Medulla oblongata (tissue), 1 donor: ENCODE results near the gene ADRA1B.

Source experiments
- DNase-seq: peaks from one replicate; pipeline ENCODE4 v3.0.0-alpha.2; 2015; ENCODE audit errors: extremely low spot score

The ADRA1B gene

DNA sequence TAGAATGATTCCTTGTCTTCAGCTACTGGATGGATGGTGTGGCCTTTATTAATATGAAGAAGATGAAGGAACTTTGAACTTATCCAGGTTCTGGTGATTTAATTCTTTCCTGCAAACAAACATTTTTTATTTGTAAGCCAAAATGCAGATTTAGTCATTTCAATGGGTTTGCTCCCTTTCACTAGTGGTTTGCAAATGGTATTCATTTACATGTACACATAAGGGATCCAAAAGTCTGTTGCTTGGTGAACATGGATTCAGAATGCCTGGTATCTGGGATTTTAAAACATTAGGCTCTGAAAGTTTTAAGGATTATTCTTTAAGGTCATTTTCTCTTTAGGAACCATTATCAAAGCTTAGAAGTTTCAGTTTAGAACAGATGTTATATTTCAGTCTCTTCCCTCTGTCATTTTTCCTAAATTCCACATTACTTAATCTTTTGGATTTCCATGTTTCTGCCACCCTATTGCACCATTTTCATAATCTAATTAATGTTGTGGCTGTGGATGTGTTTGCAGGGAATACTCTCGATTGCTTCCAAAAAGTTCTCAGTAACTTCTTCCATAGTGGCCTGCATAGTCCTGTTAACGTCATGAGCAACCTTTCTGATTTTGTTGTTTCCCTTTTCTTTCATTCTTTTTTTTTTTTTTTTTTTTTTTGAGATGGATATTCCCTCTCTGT lies 102.8 kb downstream of the ADRA1B start:
- DNase-seq, result no peak

DNA sequence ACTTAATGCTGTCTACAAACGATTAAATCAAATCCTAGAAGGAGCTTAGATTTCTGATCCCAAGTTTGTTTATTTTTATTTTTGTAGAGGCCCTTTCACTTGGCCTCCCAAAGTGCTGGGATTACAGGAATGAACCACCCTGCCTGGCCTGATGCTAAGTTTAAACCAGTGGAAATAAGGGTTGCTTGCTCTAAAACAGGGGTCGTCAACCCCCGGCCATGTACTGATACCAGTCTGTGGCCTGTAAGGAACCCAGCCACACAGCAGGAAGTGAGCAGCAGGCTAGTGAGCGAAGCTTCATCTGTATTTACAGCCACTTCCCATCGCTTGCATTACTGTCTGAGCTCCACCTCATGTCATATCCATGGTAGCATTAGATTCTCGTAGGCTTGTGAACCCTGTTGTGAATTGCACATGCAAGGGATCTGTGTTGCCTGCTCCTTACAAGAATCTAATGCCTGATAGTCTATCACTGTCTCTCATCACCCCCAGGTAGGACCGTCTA lies 104.0 kb downstream of the ADRA1B start:
- DNase-seq, result no peak

DNA sequence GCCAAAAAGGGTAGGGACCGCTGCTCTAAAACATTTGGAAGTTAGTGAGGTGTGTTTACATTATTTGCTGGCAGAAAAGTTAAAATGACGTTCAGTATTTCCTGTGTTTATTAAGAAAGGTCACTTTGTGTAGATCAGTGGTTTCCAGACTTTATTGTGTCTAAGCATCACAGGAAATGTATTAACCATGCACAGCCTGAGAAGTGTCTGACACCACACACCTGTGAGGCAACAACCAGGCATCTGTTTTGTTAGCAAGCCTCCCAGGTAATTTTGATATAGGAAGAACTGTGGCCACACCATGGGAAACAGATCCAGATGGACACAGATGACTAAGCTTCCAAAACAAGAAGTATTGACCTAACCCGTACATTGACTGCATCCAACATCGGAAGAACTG lies 104.7 kb downstream of the ADRA1B start:
- no peak for DNase-seq

DNA sequence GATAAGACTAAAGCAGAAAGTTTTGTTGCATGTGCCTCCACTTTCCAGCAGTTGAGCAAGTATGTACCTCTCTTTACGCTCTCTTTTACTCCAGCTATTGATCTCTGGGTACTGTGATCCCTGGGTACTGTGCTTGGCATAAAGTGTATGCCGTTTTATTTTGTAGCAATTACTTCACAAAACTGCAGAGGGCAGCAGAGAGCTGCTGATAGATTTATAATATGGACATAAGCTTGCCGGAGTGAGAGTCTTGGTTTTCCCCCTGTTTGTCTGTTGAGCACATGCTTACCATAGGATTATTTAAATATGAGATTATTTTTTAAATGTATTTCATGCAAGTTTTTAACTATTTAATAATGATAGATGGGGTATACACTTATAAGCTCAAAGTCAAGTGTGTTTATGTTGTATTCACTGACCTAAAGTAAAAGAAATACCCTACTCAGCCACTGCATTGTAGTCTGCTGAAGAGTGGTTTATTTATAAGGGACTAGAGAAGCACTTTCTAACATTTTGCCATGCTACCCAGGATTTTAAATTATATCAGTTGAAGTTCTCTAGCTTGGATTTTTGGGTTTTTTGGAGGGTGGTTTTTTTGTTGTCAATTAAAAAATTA lies 105.7 kb downstream of the ADRA1B start:
- DNase-seq, result peak; percentile 87
